IPS DF 4.7 (cell line): ENCODE results near the gene STN1.

Experiments
- DNase-seq: peaks from one replicate; pipeline ENCODE4 v3.0.0-alpha.2; 2013; ENCODE audit warnings: low spot score; ENCODE audit errors: extremely low read depth

STN1 gene

GRCh38 chr10:103894441-103894864 is 23.5 kb downstream of the STN1 start:
- DNase-seq = no peak

- DNase-seq = no peak
Measured at GRCh38 chr10:103893817-103894216, 24.2 kb downstream of the STN1 start.

GRCh38 chr10:103892181-103892580 is 25.8 kb downstream of the STN1 start:
- DNase-seq = no peak

- DNase-seq = no peak
Measured at GRCh38 chr10:103890688-103891087, 27.3 kb downstream of the STN1 start.

- no peak for DNase-seq
Measured at GRCh38 chr10:103890194-103890658, 27.8 kb downstream of the STN1 start.

- DNase-seq = no peak
Measured at GRCh38 chr10:103889121-103889720, 28.8 kb downstream of the STN1 start.

- no peak for DNase-seq
Measured at GRCh38 chr10:103888113-103888841, 29.7 kb downstream of the STN1 start.

GRCh38 chr10:103885617-103886016 is 32.4 kb downstream of the STN1 start:
- DNase-seq = no peak

GRCh38 chr10:103884681-103885139 is 33.3 kb downstream of the STN1 start:
- DNase-seq = peak; percentile 62

- DNase-seq = no peak
Measured at GRCh38 chr10:103882285-103883007, 35.5 kb downstream of the STN1 start.

- no peak for DNase-seq
Measured at GRCh38 chr10:103881416-103882284, 36.3 kb downstream of the STN1 start.

- no peak for DNase-seq
Measured at GRCh38 chr10:103879831-103880230, 38.2 kb downstream of the STN1 start.

GRCh38 chr10:103879409-103879808 is 38.6 kb downstream of the STN1 start:
- no peak for DNase-seq

- no peak for DNase-seq
Measured at GRCh38 chr10:103877861-103878260, 40.1 kb downstream of the STN1 start.

GRCh38 chr10:103876155-103876554 is 41.8 kb downstream of the STN1 start:
- no peak for DNase-seq

GRCh38 chr10:103874730-103875129 is 43.3 kb downstream of the STN1 start:
- DNase-seq = no peak

GRCh38 chr10:103872137-103872931 is 45.6 kb downstream of the STN1 start:
- no peak for DNase-seq

- no peak for DNase-seq
Measured at GRCh38 chr10:103871006-103871405, 47.0 kb downstream of the STN1 start.

GRCh38 chr10:103870516-103870915 is 47.5 kb downstream of the STN1 start:
- no peak for DNase-seq

GRCh38 chr10:103869336-103869735 is 48.6 kb downstream of the STN1 start:
- DNase-seq = no peak
